Mucosa of descending colon (tissue), 3 donors: ENCODE data around the gene GDPD3. TPM values are rescaled to one million over a fixed set of nuclear protein-coding genes. Genes with fewer than 3 reads are reported as not detected.
"Not testable (repeated sequence)": the region's sequence is repeated elsewhere in the genome, so short reads cannot be mapped to it uniquely, and the experiment has no call there.

Source experiments
- ATAC-seq: fragments of 200-7000 bp; cut with Tn5 transposase; one replicate; pipeline ENCODE4 v1.9.1; 2020; ENCODE audit warnings: mild to moderate bottlenecking, moderate library complexity
- DNase-seq, 3 donors: peaks; one replicate each; pipeline ENCODE4 v3.0.0-alpha.2; 2020
- H3K36me3 ChIP-seq: fragments of 200-600 bp; one replicate; pipeline ENCODE4 v1.8.0; 2021; ENCODE audit warnings: low read depth, mild to moderate bottlenecking
- H3K4me1 ChIP-seq: fragments of 200-600 bp; one replicate; pipeline ENCODE4 v1.8.0; 2021; ENCODE audit warnings: low read depth, mild to moderate bottlenecking
- H3K4me3 ChIP-seq: fragments of 200-600 bp; one replicate; pipeline ENCODE4 v1.8.0; 2021; ENCODE audit warnings: mild to moderate bottlenecking
- H3K9me3 ChIP-seq: fragments of 200-600 bp; one replicate; pipeline ENCODE4 v1.8.0; 2021; ENCODE audit warnings: mild to moderate bottlenecking
- intact Hi-C, 2 donors: fragments of 100-400 bp; cut with DNase I in 1 of 2; cut with micrococcal nuclease in 1 of 2; formaldehyde crosslinking; loops; one replicate each; pipeline versions ENCODE4 v1.11.0 to v1.11.1; 2022; cut with DNase I, micrococcal nuclease
- total RNA-seq, 3 donors: library from RNA; stranded (reverse); fragmentation: NEBNext Ultra II Directional in 2 of 3; extraction: Animal tissue kit (Norgen Biotek cat#: 25700) in 2 of 3; gene quantifications; one replicate each; pipeline versions ENCODE4 v1.2.1 to v1.2.4, GENCODE V29; 2021 to 2023
- TF ChIP-seq, protein P1 (sequence below): fragments of 200-600 bp; IDR thresholded peaks from one replicate; pipeline ENCODE4 v1.8.0; 2022; ENCODE audit warnings: antibody characterized with exemption, mild to moderate bottlenecking
- donor health status: DM: no; HTN: no; CAD: no; lungs with moderate emphysema.
- donor health status: DM: no; HTN: no; CAD: no.
- donor health status: DM: no; HTN: yes; CAD: no.

The GDPD3 gene
- total RNA-seq, 3 donors from 2014 or later = 29.6 to 75.3 (median 51.7) TPM

DNA sequence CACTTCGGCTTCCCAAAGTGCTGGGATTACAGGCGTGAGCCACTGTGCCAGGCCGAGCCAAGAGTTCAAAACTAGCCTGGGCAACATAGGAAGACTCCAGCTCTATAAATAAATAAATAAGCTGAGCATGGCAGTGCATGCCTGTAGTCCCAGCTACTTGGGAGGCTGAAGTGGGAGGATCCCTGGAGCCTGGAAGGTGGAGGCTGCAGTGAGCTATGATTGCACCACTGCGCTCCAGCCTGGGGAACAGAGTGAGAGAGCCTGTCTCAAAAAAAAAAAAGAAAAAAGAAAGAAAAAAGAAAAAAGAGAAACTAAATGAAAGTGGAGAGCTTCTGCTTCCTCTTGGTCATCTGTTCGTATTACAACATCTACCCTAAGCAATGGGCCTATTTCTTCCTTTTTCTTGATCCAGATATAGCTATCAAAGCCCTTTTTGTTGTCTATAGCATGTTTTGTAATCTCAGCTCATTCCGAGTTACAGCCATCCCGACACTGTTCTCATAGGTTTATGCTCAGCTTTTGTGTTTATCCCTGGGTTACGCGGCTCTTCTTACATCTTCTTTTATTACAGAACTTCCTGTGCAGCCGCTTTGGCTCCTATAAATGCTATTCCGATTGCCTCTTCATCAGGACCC is 23.8 kb upstream of the GDPD3 start:
- DNase-seq (peak in 1 of 3 donors; percentile 18), ATAC-seq (no peak)
- Histone ChIP-seq H3K9me3 (no peaks in the 10 kb centered on the region), H3K36me3 (no peaks in the 10 kb centered on the region), H3K4me3 (no peak overlapping the region), H3K4me1 (peaks cover 9% of the 10 kb centered on the region)
- TF ChIP-seq, protein P1, sequence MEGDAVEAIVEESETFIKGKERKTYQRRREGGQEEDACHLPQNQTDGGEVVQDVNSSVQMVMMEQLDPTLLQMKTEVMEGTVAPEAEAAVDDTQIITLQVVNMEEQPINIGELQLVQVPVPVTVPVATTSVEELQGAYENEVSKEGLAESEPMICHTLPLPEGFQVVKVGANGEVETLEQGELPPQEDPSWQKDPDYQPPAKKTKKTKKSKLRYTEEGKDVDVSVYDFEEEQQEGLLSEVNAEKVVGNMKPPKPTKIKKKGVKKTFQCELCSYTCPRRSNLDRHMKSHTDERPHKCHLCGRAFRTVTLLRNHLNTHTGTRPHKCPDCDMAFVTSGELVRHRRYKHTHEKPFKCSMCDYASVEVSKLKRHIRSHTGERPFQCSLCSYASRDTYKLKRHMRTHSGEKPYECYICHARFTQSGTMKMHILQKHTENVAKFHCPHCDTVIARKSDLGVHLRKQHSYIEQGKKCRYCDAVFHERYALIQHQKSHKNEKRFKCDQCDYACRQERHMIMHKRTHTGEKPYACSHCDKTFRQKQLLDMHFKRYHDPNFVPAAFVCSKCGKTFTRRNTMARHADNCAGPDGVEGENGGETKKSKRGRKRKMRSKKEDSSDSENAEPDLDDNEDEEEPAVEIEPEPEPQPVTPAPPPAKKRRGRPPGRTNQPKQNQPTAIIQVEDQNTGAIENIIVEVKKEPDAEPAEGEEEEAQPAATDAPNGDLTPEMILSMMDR = no peak
- intact Hi-C loops = no loop called here

DNA sequence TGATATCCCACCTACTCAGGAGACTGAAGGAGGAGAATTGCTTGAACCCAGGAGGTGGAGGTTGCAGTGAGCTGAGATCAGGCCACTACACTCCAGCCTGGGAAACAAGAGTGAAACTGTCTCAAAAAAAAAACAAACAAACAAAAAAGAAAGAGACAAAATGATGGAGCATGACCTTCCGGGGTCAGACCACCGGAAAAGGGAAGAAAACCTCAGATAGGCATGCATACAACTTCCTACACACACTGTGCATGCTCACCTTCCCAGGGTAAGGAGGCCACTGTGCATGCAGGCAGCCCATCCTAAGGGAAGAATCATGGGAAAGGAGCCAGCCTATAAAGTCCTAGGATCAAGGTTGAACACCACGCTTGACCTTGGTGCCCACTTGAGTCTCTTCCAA is 19.3 kb upstream of the GDPD3 start:
- TF ChIP-seq, protein P1 = no peak
- no peak for ATAC-seq
- intact Hi-C loops = no loop called here

DNA sequence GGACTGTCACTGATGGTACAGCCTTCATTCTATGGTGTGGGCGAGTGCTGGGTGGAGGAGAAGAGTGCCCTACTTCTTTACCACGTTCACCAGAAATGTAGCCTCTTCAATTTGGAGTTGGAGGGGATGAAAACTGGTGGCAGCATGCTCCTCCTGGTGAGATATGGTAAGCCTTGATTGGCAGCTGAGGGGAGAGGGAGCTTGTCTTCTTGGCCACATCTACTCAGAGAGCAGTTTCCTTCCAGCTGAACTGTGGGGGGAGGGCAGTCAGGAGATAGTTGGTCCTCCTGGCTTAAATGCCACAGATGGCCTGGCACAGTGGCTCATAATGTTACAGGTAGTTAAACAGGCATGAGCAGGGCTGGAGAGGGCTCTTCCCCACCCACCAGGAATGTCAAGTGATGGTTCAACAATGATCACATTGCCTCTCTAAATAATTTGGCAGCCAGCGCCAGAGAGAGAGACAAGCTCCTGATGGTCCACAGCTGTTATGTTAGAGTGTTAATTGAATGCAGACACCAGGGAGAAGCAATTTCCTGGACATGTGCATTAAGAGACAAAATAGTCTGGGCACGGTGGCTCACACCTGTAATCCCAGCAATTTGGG is 18.6 kb upstream of the GDPD3 start:
- Histone ChIP-seq H3K36me3 (no peaks in the 10 kb centered on the region), H3K4me1 (no peaks in the 10 kb centered on the region), H3K9me3 (no peaks in the 10 kb centered on the region), H3K4me3 (no peak overlapping the region)
- DNase-seq = no peak
- no peak for ATAC-seq
- intact Hi-C loops = no loop called here
- TF ChIP-seq, protein P1 = no peak

More for the DNA sequence above, 19.3 kb upstream of the GDPD3 start:
- H3K9me3 ChIP-seq = no peaks in the 10 kb centered on the region
- H3K36me3 ChIP-seq = no peaks in the 10 kb centered on the region
- peak in 1 of 3 donors; percentile 0 for DNase-seq
- no peak overlapping the region for H3K4me3 ChIP-seq
- H3K4me1 ChIP-seq = no peaks in the 10 kb centered on the region

DNA sequence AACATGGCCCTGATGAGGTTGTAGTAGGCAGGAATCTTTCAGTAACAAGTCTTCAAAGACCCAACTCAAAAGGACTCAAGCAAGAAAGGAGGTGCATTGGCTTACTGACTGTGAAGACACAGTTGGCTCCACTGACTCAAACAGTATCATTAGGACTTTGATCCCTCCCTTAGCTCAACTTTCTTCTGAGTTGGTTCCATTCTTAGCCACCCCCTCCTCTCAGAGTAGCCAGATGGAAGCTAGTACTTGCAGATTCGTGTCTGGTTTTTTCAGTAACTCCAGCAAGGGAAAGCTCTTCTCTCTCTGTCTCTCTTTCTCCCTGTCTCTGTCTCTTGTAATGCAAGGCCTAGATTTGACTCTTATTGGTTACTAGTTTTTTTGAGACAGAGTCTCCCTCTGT is 14.7 kb upstream of the GDPD3 start:
- no peak for DNase-seq
- Histone ChIP-seq H3K9me3 (no peaks in the 10 kb centered on the region), H3K4me3 (no peak overlapping the region), H3K36me3 (no peaks in the 10 kb centered on the region), H3K4me1 (peaks cover 11% of the 10 kb centered on the region)
- TF ChIP-seq, protein P1 = no peak
- intact Hi-C loops = no loop called here
- no peak for ATAC-seq

DNA sequence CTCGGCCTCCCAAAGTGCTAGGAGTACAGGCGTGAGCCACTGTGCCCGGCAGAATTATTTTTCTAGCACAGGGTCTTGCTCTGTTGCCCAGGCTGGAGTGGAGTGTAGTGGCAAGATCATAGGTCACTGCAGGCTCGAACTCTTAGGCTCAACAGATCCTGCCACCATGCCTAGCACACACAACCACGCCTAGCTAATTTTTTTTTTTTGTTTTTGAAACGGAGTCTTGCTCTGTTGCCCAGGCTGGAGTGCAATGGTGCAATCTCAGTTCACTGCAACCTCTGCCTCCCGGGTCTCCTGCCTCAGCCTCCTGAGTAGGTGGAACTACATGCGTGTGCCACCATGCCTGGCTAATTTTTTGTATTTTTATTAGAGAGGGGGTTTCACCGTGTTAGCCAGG is 12.4 kb upstream of the GDPD3 start:
- ATAC-seq, intact Hi-C loops, DNase-seq, H3K4me3 ChIP-seq, H3K36me3 ChIP-seq, H3K9me3 ChIP-seq: not testable (repeated sequence)
- peaks cover 23% of the 10 kb centered on the region for H3K4me1 ChIP-seq

DNA sequence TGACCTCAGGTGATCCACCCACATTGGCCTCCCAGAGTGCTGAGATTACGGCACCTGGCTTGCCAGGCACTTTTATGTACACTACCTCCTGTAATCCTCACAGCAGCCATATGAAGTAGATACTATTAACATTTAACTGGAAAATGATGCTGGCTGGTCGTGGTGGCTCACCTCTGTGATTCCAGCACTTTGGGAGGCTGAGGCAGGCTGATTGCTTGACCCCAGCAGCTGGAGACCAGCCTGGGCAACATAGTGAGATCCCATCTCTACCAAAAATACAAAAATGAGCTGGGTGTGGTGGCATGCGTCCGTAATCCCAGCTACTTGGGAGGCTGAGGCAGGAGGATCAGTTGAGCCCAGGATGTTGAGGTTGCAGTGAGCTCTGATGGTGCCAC is 11.6 kb upstream of the GDPD3 start:
- ATAC-seq (no peak), DNase-seq (peak in 1 of 3 donors; percentile 14)
- intact Hi-C loops = no loop called here
- Histone ChIP-seq H3K4me3 (no peak overlapping the region), H3K9me3 (no peaks in the 10 kb centered on the region), H3K36me3 (no peaks in the 10 kb centered on the region), H3K4me1 (peaks cover 28% of the 10 kb centered on the region)
- TF ChIP-seq, protein P1 = no peak
